Measurements from ENCODE around the gene RBM39. TPM values are rescaled to one million over a fixed set of nuclear protein-coding genes. Genes with fewer than 3 reads are reported as not detected.

The RBM39 gene
- total and polyA plus RNA-seq, 2 of the 13 experiments (the other 11 are each of a cell fraction or from before 2014, with no cell fraction given), result 788 to 920 TPM

GRCh38 chr20:35771689-35772562 is 29.9 kb upstream of the RBM39 start, which contains the start of gene PHF20 (continued):
- 0 out of 2 replicates have a peak, but pooled peaks have one; percentile 48 for TF ChIP-seq SMAD1 (CRISPR knock-in tag; IDR thresholded peaks at IDR 0.05; ENCODE audit: borderline replicate concordance, low read depth)
- peak; percentile 96 for TF ChIP-seq KAT7 (CRISPR knock-in tag; IDR thresholded peaks at IDR 0.05; ENCODE audit: borderline replicate concordance)
- peak; percentile 98; the same call in 1 of the 2 replicates for TF ChIP-seq ZNF547 (CRISPR knock-in tag; IDR thresholded peaks at IDR 0.05)
- peak; percentile 70; the same call in 1 of the 2 replicates for TF ChIP-seq ZC3H4 (CRISPR knock-in tag; IDR thresholded peaks at IDR 0.05; ENCODE audit: borderline replicate concordance)

- WGBS (ENCODE audit: low lambda C conversion rate), result 81% methylated on average over 9 of the region's 9 CpGs
- H2AFZ ChIP-seq (ENCODE audit: low read length), result peak overlapping the region; percentile 47
- intact Hi-C loops (cut with micrococcal nuclease; ENCODE audit: unreplicated experiment) (no loop called here), in situ Hi-C loops (cut with HindIII; ENCODE audit: extremely low pct_ligation_motif_present, low pct_unique_long_range_greater_than_20kb) (no loop called here)
- peak overlapping the region in 2 of 3 experiments; percentile 81 to 85; a peak in 3 of 6 replicates for H3K4me3 ChIP-seq (replicated peaks in 1 of 3; ENCODE audit: insufficient read depth in 1 of 3, low read depth in 2 of 3, low read length in 3 of 3)
- peaks cover 66% of the 10 kb centered on the region for H3K4me1 ChIP-seq (ENCODE audit: insufficient read depth, low read length)
- H3K9me3 ChIP-seq (ENCODE audit: low read length), result no peaks in the 10 kb centered on the region
- TSS peak; percentile 79 for BruUV-seq (replicated peaks)
- H3K27me3 ChIP-seq (ENCODE audit: control insufficient read depth in 1 of 2, insufficient read depth in 2 of 2, low read length in 2 of 2), result no peaks in the 10 kb centered on the region; a peak in 1 of 5 replicates
- peaks cover 0 to 8% of the 10 kb centered on the region in 2 experiments; a peak in 1 of 5 replicates for H3K36me3 ChIP-seq (replicated peaks in 1 of 2; ENCODE audit: control insufficient read depth in 1 of 2, insufficient read depth in 2 of 2, low read length in 2 of 2)
- H4K20me1 ChIP-seq (ENCODE audit: insufficient read depth, low read length), result no peaks in the 10 kb centered on the region
- CTCF ChIA-PET (ENCODE audit: low intra/inter-chr PET ratio, low total read pairs), result no interaction called here
- ATAC-seq (no peak), DNase-seq (ENCODE audit: low spot score) (no peak), FAIRE-seq (no peak)
- peak overlapping the region; percentile 1 for H3K27ac ChIP-seq (ENCODE audit: extremely low read length, insufficient read depth, low read length)
- H3K4me2 ChIP-seq (ENCODE audit: low read depth, low read length), result peak overlapping the region; percentile 93
- H3K79me2 ChIP-seq (ENCODE audit: insufficient read depth, low read length), result peaks cover 31% of the 10 kb centered on the region
- POLR2A ChIA-PET, result interaction anchor here (0.6 to 16.6 kb wide), 26 partner anchors 9 to 317 kb away, joined by 3 to 461 read pairs (median 6); partner anchors contain the start of genes CEP250, CPNE1, ERGIC3 and NFS1
- H3K9ac ChIP-seq (ENCODE audit: insufficient read depth, low read depth, low read length), result peak overlapping the region; percentile 83
- no peak for TF ChIP-seq ZNF160 (CRISPR knock-in tag; IDR thresholded peaks at IDR 0.05)
- TF ChIP-seq NFKBIZ (CRISPR knock-in tag; IDR thresholded peaks at IDR 0.05), result no peak
- no peak for TF ChIP-seq RFX5 (IDR thresholded peaks at IDR 0.05; ENCODE audit: low read depth, low read length)
- no peak; the same call in 1 of the 2 replicates for TF ChIP-seq ZNF317 (CRISPR knock-in tag; IDR thresholded peaks at IDR 0.05)
- TF ChIP-seq ZBTB33 (CRISPR knock-in tag; IDR thresholded peaks at IDR 0.05), result no peak
- TF ChIP-seq MAZ (IDR thresholded peaks at IDR 0.05; ENCODE audit: borderline replicate concordance, low read depth, low read length), result no peak
- no peak for TF ChIP-seq MAZ (CRISPR knock-in tag; IDR thresholded peaks at IDR 0.05; ENCODE audit: low read depth)
- no peak for TF ChIP-seq ZNF180 (CRISPR knock-in tag; IDR thresholded peaks at IDR 0.05; ENCODE audit: borderline replicate concordance, low read depth)
- no peak for TF ChIP-seq ZMAT3 (CRISPR knock-in tag; conservative IDR thresholded peaks at IDR 0.05)
- no peak for TF ChIP-seq ZNF724P (CRISPR knock-in tag; IDR thresholded peaks at IDR 0.05; ENCODE audit: borderline replicate concordance)
- TF ChIP-seq CENPBD1 (CRISPR knock-in tag; IDR thresholded peaks at IDR 0.05; ENCODE audit: borderline replicate concordance, low read depth), result peak; percentile 98
- TF ChIP-seq ZNF333 (CRISPR knock-in tag; IDR thresholded peaks at IDR 0.05; ENCODE audit: borderline replicate concordance), result peak; percentile 76; the same call in 1 of the 2 replicates
- TF ChIP-seq HNRNPH1 (optimal IDR thresholded peaks at IDR 0.05; ENCODE audit: low read depth, low read length), result no peak
- TF ChIP-seq ZBTB38 (CRISPR knock-in tag; IDR thresholded peaks at IDR 0.05), result no peak
Measured at GRCh38 chr20:35771367-35771688, 29.3 kb upstream of the RBM39 start.
